GM19193 (cell line): ENCODE results near the gene ELK3.

Source experiments
- POLR2A ChIP-seq: IDR thresholded peaks from 4 replicates; pipeline ENCODE4 v1.6.1; 2011; ENCODE audit not compliant: insufficient read depth, insufficient read length; ENCODE audit errors: extremely low read depth

The ELK3 gene

DNA sequence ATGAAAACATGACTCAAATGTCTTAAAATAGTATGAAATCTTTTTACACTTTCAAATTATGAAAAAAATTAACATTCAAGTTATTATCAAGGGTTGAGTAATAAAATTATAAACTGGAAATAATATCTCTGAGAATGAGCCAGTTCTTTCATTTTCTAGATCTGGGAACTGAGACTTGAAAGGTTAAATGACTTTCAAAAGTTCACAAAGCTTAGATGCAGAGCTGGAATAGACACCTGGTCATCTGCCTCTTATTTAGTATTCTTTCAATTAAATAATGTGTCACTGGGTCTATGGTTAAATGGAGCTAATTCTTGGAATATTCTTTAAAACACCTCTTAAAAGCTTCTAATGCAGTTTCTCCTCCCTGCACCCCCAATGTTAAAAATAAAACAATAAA lies 119.4 kb downstream of the ELK3 start:
- no peak for TF ChIP-seq POLR2A

DNA sequence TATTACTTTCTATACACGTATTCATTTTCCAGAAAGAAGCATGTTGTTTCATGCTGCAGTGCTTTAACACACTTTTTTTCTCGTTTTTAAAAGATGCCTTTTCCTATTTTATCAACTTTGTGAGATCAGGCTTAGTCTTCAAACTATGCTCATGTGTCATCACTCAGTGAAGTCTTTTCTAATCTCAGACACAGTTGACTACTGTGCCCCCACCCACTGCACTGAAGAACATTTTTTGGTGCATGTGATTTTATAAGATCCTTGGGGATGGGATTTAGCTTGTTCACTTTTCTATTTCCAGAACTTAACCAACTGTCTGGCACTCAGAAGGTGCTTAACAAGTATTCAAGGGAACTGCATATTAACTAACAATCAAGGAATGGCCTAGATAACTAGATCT lies 120.5 kb downstream of the ELK3 start:
- no peak for TF ChIP-seq POLR2A
